ENCODE results near the gene GLI1. TPM values are rescaled to one million over a fixed set of nuclear protein-coding genes. Genes with fewer than 3 reads are reported as not detected.
A peak's percentile ranks its signal among the peaks of the same experiment; 100 is the strongest.

GLI1 gene
- total RNA-seq, 1 experiment from 2014 or later: 0.54 TPM

DNA sequence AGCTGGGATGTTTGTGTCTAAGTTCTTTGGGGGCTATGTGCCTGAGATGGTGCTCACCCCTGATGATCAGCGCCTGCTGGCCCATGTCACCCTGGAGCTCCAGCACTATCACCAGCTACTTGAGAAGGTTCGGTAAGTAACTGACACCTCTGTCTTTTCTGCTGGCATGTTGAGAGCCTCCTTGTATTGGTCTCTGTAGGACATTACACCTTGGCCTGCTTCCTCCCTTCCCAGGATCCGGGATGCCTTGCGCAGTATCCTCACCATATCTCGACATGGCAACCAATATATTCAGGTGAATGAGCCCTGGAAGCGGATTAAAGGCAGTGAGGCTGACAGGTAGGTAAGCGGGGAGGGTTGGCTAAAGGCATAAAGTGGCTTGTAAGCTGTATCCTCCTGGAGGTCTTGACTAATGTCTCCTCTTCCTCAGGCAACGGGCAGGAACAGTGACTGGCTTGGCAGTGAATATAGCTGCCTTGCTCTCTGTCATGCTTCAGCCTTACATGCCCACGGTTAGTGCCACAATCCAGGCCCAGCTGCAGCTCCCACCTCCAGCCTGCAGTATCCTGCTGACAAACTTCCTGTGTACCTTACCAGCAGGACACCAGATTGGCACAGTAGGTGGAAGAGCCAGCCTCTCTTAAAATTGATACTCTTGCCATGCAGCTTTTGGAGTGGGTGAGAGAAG, 55.3 kb downstream of the GLI1 start:
- TF ChIP-seq CTCF (IDR thresholded peaks at IDR 0.05; ENCODE audit: unreplicated experiment): no peak
- Mint-ChIP-seq H3K27me3 (ENCODE audit: unreplicated experiment) (no peaks in the 10 kb centered on the region), H3K4me1 (ENCODE audit: low read depth, unreplicated experiment) (peaks cover 19% of the 10 kb centered on the region), H3K9me3 (ENCODE audit: low read depth, unreplicated experiment) (no peaks in the 10 kb centered on the region), H3K4me3 (ENCODE audit: low read depth, unreplicated experiment) (no peak overlapping the region), H3K27ac (ENCODE audit: unreplicated experiment) (peak overlapping the region; percentile 100), H3K36me3 (ENCODE audit: insufficient read depth, unreplicated experiment) (peaks cover 94% of the 10 kb centered on the region)
- DNase-seq: no peak
- BruUV-seq (replicated peaks): no TSS peak
- CTCF ChIA-PET: interaction anchor here (0.7 kb wide), 1 partner anchor 12 kb away, joined by 3 read pairs; no protein-coding TSS in a partner anchor
- intact Hi-C loops (cut with micrococcal nuclease; ENCODE audit: unreplicated experiment): no loop called here

DNA sequence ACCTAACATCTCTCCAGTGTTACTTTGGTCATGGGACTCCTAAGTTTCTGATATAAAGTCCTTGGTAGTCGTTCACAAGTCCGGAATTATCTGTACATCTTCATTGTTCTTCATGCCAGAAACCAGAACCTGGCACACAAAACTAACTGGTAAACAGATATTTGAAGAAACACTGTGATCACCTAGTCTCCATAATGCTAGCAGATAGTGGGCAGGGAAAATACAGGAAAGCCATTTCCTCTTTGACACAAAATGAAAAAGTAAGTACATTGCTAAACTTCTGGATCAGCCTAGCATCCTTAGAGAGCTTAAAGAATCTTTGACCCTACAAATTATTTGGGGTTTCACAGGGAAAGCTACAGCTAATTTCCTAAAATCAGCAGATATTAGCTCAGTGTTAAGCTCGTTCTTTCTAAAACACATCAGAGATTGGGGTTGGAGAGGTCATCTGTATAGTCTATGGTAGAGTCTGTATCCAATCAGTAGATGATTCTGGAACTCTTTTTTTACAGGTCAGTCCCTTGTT, 55.9 kb downstream of the GLI1 start:
- intact Hi-C loops (cut with micrococcal nuclease; ENCODE audit: unreplicated experiment): no loop called here
- H3K4me1 Mint-ChIP-seq (ENCODE audit: low read depth, unreplicated experiment): peaks cover 19% of the 10 kb centered on the region
- H3K27me3 Mint-ChIP-seq (ENCODE audit: unreplicated experiment): no peaks in the 10 kb centered on the region
- DNase-seq: no peak
- BruUV-seq (replicated peaks): no TSS peak
- H3K9me3 Mint-ChIP-seq (ENCODE audit: low read depth, unreplicated experiment): no peaks in the 10 kb centered on the region
- H3K27ac Mint-ChIP-seq (ENCODE audit: unreplicated experiment): peak overlapping the region; percentile 100
- TF ChIP-seq CTCF (IDR thresholded peaks at IDR 0.05; ENCODE audit: unreplicated experiment): no peak
- peaks cover 99% of the 10 kb centered on the region for H3K36me3 Mint-ChIP-seq (ENCODE audit: insufficient read depth, unreplicated experiment)
- CTCF ChIA-PET: no interaction called here
- no peak overlapping the region for H3K4me3 Mint-ChIP-seq (ENCODE audit: low read depth, unreplicated experiment)

- peaks cover 99% of the 10 kb centered on the region for H3K36me3 Mint-ChIP-seq (ENCODE audit: insufficient read depth, unreplicated experiment)
These were observed 56.5 kb downstream of the GLI1 start for GRCh38 chr12:57515934-57516541.

More at GRCh38 chr12:57515934-57516541, 56.5 kb downstream of the GLI1 start:
- intact Hi-C loops (cut with micrococcal nuclease; ENCODE audit: unreplicated experiment): no loop called here
- H3K4me1 Mint-ChIP-seq (ENCODE audit: low read depth, unreplicated experiment): peaks cover 25% of the 10 kb centered on the region
- CTCF ChIA-PET: interaction anchor here (0.7 kb wide), 1 partner anchor 275 kb away, joined by 3 read pairs; no protein-coding TSS in a partner anchor
- H3K27ac Mint-ChIP-seq (ENCODE audit: unreplicated experiment): peak overlapping the region; percentile 100
- no peaks in the 10 kb centered on the region for H3K9me3 Mint-ChIP-seq (ENCODE audit: low read depth, unreplicated experiment)
- BruUV-seq (replicated peaks): TSS peak; percentile 27
- no peak for TF ChIP-seq CTCF (IDR thresholded peaks at IDR 0.05; ENCODE audit: unreplicated experiment)
- no peak for DNase-seq
- peak overlapping the region; percentile 6 for H3K4me3 Mint-ChIP-seq (ENCODE audit: low read depth, unreplicated experiment)
- no peaks in the 10 kb centered on the region for H3K27me3 Mint-ChIP-seq (ENCODE audit: unreplicated experiment)

Data from Calu3 (cell line).